Erythroblast (primary cell): ENCODE measurements around the gene DYNLT5.
A peak's percentile ranks its signal among the peaks of the same experiment; 100 is the strongest.
"Not testable (repeated sequence)": the region's sequence is repeated elsewhere in the genome, so short reads cannot be mapped to it uniquely, and the experiment has no call there.

Experiments used
- DNase-seq, 2 experiments: peaks; one replicate each; lab custom pipeline; 2025; lab: John Stamatoyannopoulos, UW
- GATA1 ChIP-seq: IDR thresholded peaks from 2 replicates; pipeline ENCODE4 v1.6.1; 2011; ENCODE audit warnings: low read depth, mild to moderate bottlenecking, control low read depth, low read length, moderate library complexity
- POLR2A ChIP-seq: IDR thresholded peaks from 2 replicates; pipeline ENCODE4 v1.6.1; 2011; ENCODE audit warnings: mild to moderate bottlenecking, low read length

The DYNLT5 gene, protein sequence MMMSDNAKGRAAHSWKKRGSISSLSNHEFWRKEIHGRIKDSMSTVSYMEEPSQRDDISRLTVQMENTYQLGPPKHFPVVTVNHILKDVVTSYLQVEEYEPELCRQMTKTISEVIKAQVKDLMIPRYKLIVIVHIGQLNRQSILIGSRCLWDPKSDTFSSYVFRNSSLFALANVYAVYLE

DNA sequence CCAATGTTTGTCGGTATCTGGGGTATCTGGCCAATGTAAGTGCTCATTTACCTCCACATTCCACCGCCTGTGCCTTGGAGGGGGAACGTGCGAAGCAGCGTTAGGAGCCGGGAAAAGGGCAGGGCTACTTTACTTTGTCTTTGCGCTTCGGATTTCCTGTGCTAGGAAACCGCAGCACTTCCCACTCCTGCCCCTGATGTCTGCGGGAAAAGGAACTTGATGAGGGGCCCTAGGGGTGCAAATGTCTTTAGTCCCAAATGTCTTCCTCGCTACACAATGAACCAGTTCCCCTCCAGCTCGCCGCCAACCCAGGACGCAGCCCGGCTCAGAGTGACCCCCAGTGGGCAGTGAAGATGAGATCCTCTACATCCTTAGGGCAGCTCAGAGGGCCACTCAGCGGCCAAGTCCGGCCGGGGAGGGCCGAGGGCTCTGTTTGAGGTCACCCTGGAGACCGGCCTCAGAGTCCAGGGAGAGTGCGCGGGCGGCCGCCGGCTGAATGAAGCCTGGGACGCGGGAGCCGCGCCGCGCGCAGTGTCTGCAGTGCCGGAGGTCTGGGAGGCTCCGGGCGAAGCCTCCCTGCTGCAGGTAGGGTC lies at the start of gene DYNLT5:
Gene DYNLT5, plus strand, starts transcription at position 460 of the 593 bp plus-strand sequence. CDS start 2,200 bp downstream, outside the sequence.
- peak; percentile 55 to 63 for DNase-seq
- TF ChIP-seq POLR2A (no peak), GATA1 (no peak)

DNA sequence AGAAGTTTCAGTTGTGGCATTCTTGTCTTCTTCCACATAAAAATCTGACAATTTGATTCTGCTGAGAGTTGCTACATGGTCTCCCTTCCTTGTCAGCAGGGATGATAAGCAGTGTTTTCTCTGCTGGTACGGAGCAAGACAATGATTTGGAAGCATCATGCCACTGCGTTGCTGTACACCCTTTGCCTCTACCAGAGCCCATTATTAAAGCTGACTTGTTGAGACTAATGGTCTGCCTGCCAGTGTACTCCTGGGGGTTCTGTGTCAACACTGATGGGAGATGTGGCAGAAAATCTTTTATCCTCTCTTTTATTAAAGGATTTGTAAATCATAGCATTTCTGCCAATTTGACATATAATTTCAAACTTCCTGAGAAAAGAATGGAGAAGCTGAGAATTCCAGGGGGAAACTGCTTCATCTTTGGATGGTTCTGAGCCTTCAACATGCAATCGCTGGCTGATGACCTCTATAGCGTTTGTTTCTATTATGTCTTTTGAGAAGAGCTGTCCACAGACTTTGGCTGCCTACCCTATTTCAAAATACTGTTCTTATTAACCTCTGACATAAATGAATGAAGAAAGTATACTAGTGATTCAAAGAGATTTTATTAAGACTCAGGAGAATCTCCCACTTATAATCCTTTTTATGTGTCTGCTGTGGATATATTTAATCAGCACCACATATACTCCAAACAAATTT lies 47.9 kb upstream of the DYNLT5 start:
- DNase-seq = no peak
- TF ChIP-seq GATA1 (no peak), POLR2A (no peak)

DNA sequence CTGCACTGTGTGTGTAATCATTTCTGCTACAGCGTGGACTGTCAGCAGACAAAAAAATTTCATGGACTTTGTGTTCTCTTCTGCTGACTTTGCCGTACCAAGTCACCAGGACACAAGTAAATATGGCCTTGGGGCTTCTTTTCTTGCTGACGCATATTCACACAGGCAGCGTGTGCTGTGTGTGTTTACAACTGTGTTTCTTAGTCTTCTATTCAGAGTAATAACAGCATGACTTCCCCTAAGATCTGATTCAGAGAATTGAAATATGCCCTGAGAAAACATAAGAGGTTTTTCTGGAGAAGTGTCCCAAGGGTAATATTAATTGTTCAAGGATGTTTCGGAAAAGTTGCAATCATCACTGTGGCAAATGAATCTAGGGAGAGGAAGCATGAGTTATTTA lies 47.1 kb upstream of the DYNLT5 start:
- DNase-seq = no peak
- TF ChIP-seq GATA1 = no peak
- no peak for TF ChIP-seq POLR2A

DNA sequence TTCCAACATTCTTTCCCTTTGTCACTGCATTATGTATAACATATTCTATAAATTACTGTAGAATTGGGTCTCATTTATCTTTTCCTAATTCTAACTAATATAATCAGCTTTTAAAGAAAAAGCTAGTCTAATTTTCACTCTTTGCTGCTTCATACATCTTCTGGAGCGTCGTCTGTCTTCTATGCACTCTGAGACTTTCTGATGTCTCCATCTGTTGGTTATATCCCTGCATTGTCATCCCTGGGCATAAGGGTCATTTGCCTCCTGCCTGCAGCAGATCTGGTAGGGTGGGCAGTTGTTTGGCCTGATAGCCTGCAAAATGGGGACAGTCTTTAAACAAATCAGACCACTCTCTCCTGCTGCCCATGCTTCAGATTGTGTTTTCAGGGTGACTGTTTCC lies 40.8 kb upstream of the DYNLT5 start:
- no peak for DNase-seq
- no peak for TF ChIP-seq GATA1
- no peak for TF ChIP-seq POLR2A

DNA sequence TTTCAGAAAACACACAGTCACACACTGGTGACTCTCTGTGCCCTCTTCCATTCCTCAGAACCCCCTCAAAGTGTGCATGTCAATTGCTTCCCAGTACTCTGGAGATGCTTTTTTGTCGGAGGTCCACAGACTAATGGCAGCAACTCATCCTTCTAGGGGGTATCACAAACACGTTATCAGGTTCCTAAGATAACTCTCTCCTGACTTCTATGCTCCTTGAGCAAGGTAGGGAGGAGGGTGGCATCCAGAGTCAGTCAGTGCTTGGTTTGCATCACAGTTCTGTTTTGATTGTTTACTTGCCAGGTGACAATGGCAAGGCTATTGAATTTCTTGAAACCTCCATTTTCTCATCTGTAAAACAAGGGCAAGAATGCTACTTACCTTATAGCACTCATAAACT lies 39.4 kb upstream of the DYNLT5 start:
- no peak for DNase-seq
- TF ChIP-seq GATA1 (no peak), POLR2A (no peak)

DNA sequence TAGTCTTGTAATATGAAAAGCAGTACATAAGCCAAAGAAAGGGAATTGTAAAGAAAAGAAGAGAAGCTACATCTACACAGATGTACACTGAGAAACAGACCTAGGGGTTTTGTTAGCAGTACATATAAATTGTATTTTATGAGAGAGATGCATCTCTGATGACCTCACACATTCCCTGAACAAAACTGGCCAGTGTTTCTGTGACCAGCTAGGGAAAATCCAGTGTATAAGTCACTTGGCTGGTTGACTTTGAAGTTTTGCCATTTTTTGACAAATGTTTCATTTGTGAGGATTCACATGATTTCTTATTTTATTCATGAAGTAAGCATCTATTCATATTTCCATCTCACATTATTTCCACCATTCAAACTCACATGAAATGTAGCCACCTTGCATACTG lies 28.3 kb upstream of the DYNLT5 start:
- no peak for TF ChIP-seq GATA1
- no peak for TF ChIP-seq POLR2A
- no peak for DNase-seq

DNA sequence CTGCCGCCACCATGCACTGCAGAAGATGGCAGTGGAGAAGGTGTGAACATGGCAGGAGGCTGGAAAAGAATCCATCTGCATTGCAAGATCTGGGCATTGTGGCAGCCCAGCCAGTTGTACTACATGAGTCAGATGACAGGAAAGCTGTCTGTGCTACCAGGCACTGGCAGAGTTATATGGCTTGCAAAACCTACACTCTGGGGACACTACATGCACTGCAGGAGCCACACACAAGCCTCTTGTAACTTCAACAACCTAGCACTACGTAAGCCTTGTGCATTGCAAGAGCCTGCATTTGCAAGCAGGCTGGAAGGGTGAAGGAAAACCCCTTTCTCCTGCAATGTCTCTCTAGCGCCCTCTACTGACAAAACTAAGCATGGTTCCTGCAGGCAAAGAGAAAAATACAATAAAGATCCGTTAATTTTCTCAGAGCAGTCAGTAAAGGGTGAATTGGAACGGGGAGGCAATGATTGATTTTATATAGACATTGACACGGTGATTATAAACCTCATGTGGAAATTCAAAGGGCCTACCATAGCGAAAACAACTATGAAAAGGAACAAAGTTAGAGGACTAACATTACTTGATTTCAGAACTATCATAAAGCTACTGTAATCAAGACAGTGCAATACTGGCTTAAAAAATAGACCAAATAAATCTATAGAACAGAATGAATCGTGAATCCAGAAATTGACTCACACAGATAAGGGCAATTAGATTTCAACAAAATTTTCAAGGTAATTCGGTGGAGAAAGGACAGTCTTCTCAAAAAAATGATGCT lies 26.2 kb upstream of the DYNLT5 start:
- TF ChIP-seq POLR2A = no peak
- TF ChIP-seq GATA1 = no peak
- peak; percentile 69 to 81 for DNase-seq

DNA sequence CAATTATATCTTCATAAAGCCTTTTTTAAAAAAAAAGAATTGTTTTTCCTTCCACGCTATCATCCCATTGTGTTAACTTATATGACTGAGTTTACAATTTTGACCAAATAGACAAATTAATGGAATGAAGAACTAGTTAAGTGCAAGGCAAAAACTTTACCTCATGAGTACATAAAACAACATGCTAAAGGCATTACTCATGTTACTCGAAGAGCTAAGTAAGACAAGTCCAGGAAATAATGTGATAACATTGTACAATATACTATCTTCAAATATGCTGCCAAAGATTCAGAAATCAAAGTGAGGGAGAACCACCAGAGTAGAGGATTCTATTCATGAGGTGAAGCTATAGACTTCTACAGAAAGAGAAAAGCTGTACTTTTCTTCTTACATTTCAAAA lies 24.2 kb upstream of the DYNLT5 start:
- no peak for TF ChIP-seq POLR2A
- DNase-seq = no peak

DNA sequence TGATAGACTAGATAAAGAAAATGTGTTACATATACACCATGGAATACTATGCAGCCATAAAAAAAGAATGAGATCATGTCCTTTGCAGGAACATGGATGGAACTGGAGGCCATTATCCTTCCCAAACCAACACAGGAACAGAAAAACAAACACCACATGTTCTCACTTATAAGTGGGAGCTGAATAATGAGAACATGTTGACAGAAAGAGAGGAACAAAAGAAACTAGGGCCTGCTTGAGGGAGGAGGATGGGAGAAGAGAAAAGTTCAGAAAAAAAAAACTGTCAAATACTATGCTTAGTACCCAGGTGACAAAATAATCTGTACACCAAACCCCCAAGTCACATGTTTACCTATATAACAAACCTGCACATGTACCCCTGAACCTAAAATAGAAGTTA lies 23.5 kb upstream of the DYNLT5 start:
- not testable (repeated sequence) for DNase-seq

DNA sequence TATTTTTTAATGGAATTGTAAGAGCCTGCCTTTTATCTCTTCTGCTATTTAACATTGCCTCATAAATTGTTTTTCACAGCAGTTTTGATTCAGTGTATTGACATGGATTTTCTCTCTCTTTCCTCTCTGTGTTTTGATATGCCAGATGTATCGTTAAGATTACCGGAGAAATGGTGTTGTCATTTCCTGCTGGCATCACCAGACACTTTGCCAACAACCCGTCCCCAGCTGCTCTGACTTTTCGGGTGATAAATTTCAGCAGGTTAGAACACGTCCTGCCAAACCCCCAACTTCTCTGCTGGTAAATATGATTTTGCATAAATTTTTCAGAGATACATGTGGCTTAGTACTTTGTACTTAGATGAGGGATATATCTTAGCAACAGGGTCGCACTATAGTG lies 23.1 kb upstream of the DYNLT5 start:
- TF ChIP-seq GATA1 (no peak), POLR2A (no peak)
- DNase-seq = peak; percentile 49 to 65

DNA sequence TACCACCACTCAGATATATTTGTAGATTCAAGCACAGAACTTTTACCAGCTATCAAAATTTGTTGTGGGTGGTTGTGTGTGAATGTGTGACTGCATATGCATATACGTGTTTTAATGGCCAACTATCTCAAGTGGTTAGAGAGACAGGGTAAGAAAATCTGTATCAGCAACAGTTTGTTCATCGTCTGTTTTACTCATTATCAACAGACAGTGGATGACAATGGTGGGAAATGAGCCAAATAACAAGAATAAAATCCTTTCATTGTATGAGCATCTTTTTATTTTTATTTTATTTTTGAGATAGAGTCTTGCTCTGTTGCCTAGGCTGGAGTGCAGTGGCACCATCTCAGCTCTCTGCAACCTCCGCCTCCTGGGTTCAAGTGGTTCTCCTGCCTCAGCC lies 22.7 kb upstream of the DYNLT5 start:
- TF ChIP-seq POLR2A = no peak
- no peak for TF ChIP-seq GATA1
- DNase-seq = no peak

DNA sequence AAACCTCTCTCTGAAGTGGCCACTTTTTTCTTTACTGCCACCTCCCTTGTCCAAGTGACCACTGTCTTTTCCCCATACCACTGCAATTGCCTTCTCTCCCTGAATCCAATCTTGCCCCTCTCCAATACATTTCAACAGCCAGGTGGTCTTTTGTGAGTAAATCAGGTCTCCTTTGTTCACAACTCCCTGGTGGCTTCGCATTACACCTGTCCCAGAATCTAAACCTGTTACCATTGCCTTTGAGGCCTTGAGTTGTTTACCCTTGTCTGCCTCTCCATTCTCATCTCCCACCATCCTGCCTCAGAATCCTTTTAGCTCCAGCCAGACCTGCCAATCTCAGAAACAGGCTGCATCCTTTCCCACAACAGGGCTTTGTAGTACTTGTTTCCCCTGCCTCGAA lies 21.8 kb upstream of the DYNLT5 start:
- no peak for DNase-seq
- TF ChIP-seq POLR2A (no peak), GATA1 (no peak)

DNA sequence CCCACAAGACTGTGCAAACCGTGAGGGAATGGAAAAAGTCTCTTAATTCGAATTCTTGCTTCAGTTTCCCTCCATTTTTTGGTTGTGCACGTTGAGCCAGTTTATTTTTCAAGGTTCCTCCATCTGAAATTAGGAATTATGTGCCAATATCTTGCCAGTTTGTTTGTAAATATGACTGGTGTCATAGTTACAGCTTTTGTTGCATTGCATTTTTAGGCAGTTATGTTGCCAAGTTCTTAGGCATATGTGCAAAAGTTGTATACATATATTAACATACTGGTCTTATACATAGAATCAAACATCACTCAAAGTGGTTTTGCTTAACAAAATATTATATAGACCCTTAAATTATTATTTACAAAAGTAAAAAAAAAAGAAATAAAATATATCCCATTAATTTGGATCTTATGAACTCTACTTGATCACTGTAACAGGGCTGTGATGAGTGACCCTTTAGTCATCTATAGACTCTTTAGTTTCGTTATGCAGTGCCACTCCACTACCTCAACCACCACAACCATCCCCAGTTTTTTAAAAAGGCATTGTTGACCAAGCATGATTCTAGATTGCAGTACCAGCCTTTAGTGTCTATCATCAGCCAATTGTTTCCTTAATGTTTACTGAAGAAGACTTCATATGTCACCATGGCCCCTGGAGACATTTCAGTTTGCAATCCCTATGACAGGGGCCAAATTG lies 20.9 kb upstream of the DYNLT5 start:
- DNase-seq = no peak
- TF ChIP-seq POLR2A = no peak
- TF ChIP-seq GATA1 = no peak

DNA sequence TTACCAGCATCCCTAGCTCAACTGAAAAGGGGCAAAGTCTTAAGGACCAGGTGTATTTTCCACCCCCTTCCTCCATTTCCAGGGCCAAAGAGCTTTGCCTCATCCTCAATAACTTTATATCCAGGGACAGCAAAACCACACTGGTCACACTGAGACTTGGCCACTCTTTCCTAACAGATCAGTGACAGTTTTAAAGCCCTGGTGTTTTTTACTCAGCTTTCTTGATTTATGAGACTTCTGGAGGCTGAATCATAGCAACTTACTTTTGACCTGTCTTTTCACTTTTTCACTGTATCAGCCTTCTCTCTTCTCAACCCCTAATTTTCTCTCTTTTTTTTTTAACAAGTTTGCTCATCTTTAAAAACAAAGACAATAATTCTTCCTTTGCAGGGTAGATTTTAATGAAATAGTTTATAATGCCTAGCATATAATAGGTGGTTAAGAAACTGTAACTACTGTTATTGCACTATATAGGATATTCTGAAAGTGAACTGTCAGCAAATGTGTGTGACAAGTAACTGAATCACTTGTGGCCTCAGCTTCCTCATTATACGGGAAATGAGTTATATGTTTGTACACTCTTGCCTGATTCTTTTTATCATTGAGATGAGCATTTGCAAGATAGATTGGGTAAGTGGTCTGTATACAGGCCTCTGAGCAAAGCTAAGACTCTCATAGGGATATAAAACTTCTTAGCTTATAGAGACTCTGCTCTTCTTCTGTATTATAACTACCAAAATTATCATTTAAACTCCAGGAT lies 19.7 kb upstream of the DYNLT5 start:
- DNase-seq = no peak
- TF ChIP-seq POLR2A = no peak
- TF ChIP-seq GATA1 = no peak
